ENCODE measurements around the gene ZDHHC18. TPM values are rescaled to one million over a fixed set of nuclear protein-coding genes. Genes with fewer than 3 reads are reported as not detected.
A peak's percentile ranks its signal among the peaks of the same experiment; 100 is the strongest.

ZDHHC18 gene
- total RNA-seq, 1 experiment from 2014 or later, result 27.9 TPM

GRCh38 chr1:26786437-26787380 is 39.8 kb upstream of the ZDHHC18 start:
- CTCF ChIA-PET, result interaction anchor here (0.5 to 1.8 kb wide), 2 partner anchors 185 to 286 kb away, joined by 3 to 4 read pairs; no protein-coding TSS in a partner anchor
- H3K27me3 ChIP-seq (replicated peaks; ENCODE audit: insufficient read depth, low read depth, low read length, poor library complexity), result no peaks in the 10 kb centered on the region
- no peaks in the 10 kb centered on the region for H3K9me3 ChIP-seq (ENCODE audit: low read depth, low read length, poor library complexity, severe bottlenecking)
- H3K36me3 ChIP-seq (ENCODE audit: insufficient read depth, low read length, poor library complexity, severe bottlenecking), result peaks cover 17% of the 10 kb centered on the region
- peak overlapping the region; percentile 63 for H3K4me3 ChIP-seq (ENCODE audit: low read depth, low read length, poor library complexity, severe bottlenecking)
- no TSS peak for BruUV-seq (replicated peaks)
- H3K27ac ChIP-seq (ENCODE audit: low read depth, low read length, poor library complexity, severe bottlenecking), result peak overlapping the region; percentile 97
- POLR2A ChIA-PET (ENCODE audit: low non-redundant PET), result no interaction called here
- intact Hi-C loops (cut with micrococcal nuclease; ENCODE audit: unreplicated experiment), result loop anchor here (5.0 kb wide), 2 partner anchors 89 to 284 kb away; partner anchors contain the start of gene ARID1A
- TF ChIP-seq, protein P1, sequence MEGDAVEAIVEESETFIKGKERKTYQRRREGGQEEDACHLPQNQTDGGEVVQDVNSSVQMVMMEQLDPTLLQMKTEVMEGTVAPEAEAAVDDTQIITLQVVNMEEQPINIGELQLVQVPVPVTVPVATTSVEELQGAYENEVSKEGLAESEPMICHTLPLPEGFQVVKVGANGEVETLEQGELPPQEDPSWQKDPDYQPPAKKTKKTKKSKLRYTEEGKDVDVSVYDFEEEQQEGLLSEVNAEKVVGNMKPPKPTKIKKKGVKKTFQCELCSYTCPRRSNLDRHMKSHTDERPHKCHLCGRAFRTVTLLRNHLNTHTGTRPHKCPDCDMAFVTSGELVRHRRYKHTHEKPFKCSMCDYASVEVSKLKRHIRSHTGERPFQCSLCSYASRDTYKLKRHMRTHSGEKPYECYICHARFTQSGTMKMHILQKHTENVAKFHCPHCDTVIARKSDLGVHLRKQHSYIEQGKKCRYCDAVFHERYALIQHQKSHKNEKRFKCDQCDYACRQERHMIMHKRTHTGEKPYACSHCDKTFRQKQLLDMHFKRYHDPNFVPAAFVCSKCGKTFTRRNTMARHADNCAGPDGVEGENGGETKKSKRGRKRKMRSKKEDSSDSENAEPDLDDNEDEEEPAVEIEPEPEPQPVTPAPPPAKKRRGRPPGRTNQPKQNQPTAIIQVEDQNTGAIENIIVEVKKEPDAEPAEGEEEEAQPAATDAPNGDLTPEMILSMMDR (conservative IDR thresholded peaks at IDR 0.05; ENCODE audit: low read depth, low read length), result no peak
- DNase-seq (ENCODE audit: low spot score), result peak; percentile 10
- H3K4me1 ChIP-seq (ENCODE audit: insufficient read depth, low read length, poor library complexity, severe bottlenecking), result peaks cover 29% of the 10 kb centered on the region

DNA sequence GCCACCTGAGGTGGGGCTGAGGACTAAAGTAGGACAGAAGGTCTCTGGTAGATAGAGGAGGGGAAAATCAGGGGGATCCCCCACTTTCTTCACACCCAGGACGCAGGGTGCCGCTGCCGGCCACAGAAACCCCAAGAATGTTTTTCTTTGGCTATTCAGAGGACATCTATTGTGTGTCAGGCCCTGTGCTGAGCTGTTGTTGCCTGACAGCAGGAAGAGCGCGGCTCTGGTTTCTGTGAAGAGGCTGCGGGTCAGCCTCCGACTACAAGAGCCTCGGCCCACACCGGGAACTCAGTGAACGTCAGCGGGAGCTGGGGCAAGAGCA is 39.1 kb upstream of the ZDHHC18 start:
- TSS peak; percentile 81 for BruUV-seq (replicated peaks)
- TF ChIP-seq EZH2 (IDR thresholded peaks at IDR 0.05; ENCODE audit: borderline replicate concordance, low read depth, low read length, poor library complexity, severe bottlenecking), result no peak
- TF ChIP-seq, protein P1 (conservative IDR thresholded peaks at IDR 0.05; ENCODE audit: low read depth, low read length), result no peak
- CTCF ChIA-PET, result interaction anchor here (0.5 to 4.4 kb wide), 3 partner anchors 184 to 287 kb away, joined by 3 to 53 read pairs (median 13); no protein-coding TSS in a partner anchor
- intact Hi-C loops (cut with micrococcal nuclease; ENCODE audit: unreplicated experiment), result loop anchor here (5.0 kb wide), 2 partner anchors 90 to 285 kb away; partner anchors contain the start of gene ARID1A
- no peaks in the 10 kb centered on the region for H3K9me3 ChIP-seq (ENCODE audit: low read depth, low read length, poor library complexity, severe bottlenecking)
- H3K27me3 ChIP-seq (replicated peaks; ENCODE audit: insufficient read depth, low read depth, low read length, poor library complexity), result no peaks in the 10 kb centered on the region
- POLR2A ChIA-PET (ENCODE audit: low non-redundant PET), result no interaction called here
- H3K36me3 ChIP-seq (ENCODE audit: insufficient read depth, low read length, poor library complexity, severe bottlenecking), result peaks cover 11% of the 10 kb centered on the region
- H3K4me3 ChIP-seq (ENCODE audit: low read depth, low read length, poor library complexity, severe bottlenecking), result peak overlapping the region; percentile 63
- H3K4me1 ChIP-seq (ENCODE audit: insufficient read depth, low read length, poor library complexity, severe bottlenecking), result peaks cover 29% of the 10 kb centered on the region
- no peak for DNase-seq (ENCODE audit: low spot score)
- H3K27ac ChIP-seq (ENCODE audit: low read depth, low read length, poor library complexity, severe bottlenecking), result peak overlapping the region; percentile 97

DNA sequence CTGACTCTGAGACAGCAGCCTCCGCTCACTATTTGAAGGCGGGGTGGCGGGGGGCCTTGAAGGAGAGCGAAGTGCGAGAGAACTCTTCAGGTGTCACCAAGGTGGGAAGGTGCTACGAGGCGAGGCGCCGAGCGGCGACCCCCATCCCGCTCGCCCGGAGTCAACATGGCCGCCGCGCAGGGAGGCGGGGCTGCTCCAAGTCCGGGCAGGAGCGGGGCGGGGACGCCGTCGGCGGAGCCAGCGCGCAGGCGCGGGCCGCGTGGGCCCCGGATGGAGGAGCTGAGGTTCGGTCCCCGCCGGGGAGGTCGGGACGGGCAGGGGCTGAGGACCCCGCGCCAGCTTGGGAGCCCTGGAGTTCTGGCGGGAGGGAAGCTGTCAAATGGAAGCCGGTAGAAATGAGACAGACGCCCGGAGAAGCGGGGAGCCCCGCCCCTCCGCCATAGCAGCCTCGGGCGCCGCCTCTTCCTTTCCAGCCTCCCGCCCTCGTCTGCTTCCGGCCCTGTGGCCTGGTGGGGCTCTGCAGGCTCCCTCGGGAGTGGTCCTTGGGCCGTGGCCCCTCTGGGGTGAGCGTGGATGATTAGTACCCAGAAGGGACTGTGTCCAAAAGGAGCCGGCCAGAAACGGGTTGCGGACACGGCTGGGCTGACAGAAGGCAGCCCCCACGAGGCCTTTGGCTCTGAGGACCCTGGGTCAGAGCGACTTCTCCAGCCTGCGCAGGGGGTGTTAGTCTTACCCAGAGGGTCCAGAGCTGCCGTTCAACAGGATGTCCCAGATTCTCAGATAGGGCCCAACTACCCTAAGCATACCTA is 38.6 kb upstream of the ZDHHC18 start, which contains the start of gene PIGV:
Gene PIGV, plus strand, starts transcription at position 245 of the 809 bp plus-strand sequence. CDS start 2,866 bp downstream, outside the sequence.
- peak; percentile 94 for DNase-seq (ENCODE audit: low spot score)
- Histone ChIP-seq H3K9me3 (ENCODE audit: low read depth, low read length, poor library complexity, severe bottlenecking) (no peaks in the 10 kb centered on the region), H3K4me1 (ENCODE audit: insufficient read depth, low read length, poor library complexity, severe bottlenecking) (peaks cover 29% of the 10 kb centered on the region), H3K4me3 (ENCODE audit: low read depth, low read length, poor library complexity, severe bottlenecking) (peak within 1 kb of the TSS; percentile 63), H3K36me3 (ENCODE audit: insufficient read depth, low read length, poor library complexity, severe bottlenecking) (peaks cover 5% of the 10 kb centered on the region), H3K27me3 (replicated peaks; ENCODE audit: insufficient read depth, low read depth, low read length, poor library complexity) (no peaks in the 10 kb centered on the region), H3K27ac (ENCODE audit: low read depth, low read length, poor library complexity, severe bottlenecking) (peak within 1 kb of the TSS; percentile 97)
- CTCF ChIA-PET, result interaction anchor here (0.5 to 4.4 kb wide), 6 partner anchors 132 to 370 kb away, joined by 3 to 53 read pairs (median 6); no protein-coding TSS in a partner anchor
- BruUV-seq (replicated peaks), result no TSS peak
- no peak for TF ChIP-seq EZH2 (IDR thresholded peaks at IDR 0.05; ENCODE audit: borderline replicate concordance, low read depth, low read length, poor library complexity, severe bottlenecking)
- TF ChIP-seq, protein P1 (conservative IDR thresholded peaks at IDR 0.05; ENCODE audit: low read depth, low read length), result no peak
- intact Hi-C loops (cut with micrococcal nuclease; ENCODE audit: unreplicated experiment), result loop anchor here (5.0 kb wide), 2 partner anchors 91 to 286 kb away; partner anchors contain the start of gene ARID1A
- POLR2A ChIA-PET (ENCODE audit: low non-redundant PET), result no interaction called here
